GM18505 (cell line): ENCODE data around the gene ASTN2.

ENCODE experiments used
- ATAC-seq: cut with Tn5 transposase; IDR thresholded peaks from one replicate; pipeline ENCODE4 v1.9.1; 2021; ENCODE audit not compliant: unreplicated experiment
- POLR2A ChIP-seq: IDR thresholded peaks from 4 replicates; pipeline ENCODE4 v1.6.1; 2011; ENCODE audit warnings: borderline replicate concordance; ENCODE audit not compliant: insufficient read depth, insufficient read length; ENCODE audit errors: extremely low read depth

Gene ASTN2

DNA sequence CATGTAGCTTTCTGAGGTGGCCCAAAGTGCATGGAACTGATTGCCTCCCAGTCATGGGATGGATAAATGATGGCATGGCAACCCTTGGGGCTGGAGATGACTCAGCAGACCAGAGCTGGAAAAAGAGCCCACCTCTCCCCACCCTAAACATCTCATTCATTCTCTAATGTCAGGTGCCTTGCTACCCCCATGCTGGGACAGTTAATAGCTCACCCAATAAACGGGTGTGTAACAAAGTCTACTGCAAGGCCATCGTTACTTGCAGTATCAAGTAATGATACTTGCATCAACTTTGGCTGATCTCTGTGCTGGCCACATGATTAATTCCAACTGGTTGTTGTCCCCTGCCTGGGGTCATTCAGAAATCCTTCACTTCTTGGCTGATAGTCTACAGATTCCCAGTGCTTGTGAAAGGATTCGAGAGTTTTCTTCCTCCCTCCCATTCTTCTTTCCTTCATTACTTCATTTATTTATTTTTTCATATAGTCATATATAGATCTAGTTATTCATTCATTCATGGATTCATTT, 850.5 kb downstream of the ASTN2 start:
- TF ChIP-seq POLR2A, result no peak
- ATAC-seq, result no peak

DNA sequence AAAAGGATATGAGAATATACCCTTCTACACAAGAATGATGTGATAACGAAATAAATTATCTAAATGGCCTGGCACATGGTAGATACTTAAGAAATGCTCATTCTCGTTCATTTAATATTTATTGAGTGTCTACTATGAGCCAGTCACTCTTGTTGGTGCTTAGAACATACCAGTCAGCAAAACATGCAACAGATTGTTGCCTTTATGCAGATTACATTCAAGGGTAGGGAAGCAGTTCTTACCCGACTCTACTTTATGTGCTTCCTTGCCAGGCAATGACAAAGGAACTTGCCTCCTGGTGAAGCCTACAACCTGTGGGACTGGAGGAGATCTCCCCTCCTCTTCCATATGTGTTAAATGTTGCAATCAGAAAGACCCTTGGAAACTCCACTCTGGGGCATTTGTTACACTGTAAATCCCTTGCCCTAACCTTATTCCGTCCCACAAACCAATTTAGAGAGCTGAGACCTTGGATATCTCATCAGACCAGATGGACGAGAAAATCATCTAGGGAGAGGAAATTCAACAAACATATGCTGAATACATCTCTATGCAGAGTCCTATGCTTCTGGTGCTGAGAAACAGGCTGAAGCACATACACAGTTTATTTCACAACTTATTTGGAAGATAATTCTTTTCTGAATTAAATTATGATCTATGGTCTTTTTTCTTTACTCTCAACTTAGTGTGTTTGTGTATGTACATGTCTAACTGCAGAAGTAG, 855.9 kb downstream of the ASTN2 start:
- ATAC-seq, result no peak
- no peak for TF ChIP-seq POLR2A

DNA sequence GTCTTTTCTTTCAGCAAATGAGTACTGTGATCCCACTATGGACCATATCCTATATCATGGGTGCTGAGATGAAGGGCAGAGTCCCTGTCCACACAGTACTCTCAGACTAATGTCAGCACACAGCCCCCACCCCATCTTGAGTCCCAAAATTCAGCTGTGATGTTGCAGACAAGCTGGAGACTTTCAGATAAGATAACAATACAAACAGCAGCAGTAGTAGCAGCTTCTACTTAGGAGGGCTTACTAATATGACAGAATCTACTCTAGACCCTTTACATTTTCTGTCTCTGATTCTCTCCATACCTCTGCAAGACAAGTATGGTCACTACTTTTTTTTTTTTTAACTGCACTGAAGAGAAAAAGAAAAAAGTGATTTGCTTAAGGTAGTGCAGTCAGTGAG, 856.8 kb downstream of the ASTN2 start:
- TF ChIP-seq POLR2A, result no peak
- no peak for ATAC-seq

GRCh38 chr9:116555556-116556155, 859.2 kb downstream of the ASTN2 start:
- TF ChIP-seq POLR2A, result no peak

DNA sequence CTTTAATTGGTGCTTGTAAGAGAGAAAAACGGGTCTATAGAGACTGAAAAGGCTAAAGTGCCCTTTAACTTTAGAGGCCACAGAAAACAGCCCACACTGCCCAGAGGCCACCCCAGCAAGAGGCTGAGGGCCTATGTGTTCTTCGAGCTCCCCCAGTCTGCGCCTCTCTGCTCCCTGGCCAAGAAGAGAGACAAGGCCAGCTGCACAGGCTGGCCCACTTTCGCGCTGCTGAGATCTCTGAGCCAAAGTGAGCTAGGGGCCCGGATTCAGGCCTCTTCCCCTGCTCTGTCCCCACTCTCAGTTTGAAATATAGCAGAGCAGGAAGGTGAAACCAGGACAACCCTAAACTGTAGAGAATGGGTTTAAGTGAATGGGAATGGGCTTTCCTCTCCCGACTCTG, 859.7 kb downstream of the ASTN2 start:
- no peak for ATAC-seq
- no peak for TF ChIP-seq POLR2A

More at GRCh38 chr9:116555556-116556155, 859.2 kb downstream of the ASTN2 start:
- no peak for ATAC-seq

GRCh38 chr9:116550696-116551436, 864.0 kb downstream of the ASTN2 start:
- no peak for TF ChIP-seq POLR2A
- ATAC-seq, result no peak

DNA sequence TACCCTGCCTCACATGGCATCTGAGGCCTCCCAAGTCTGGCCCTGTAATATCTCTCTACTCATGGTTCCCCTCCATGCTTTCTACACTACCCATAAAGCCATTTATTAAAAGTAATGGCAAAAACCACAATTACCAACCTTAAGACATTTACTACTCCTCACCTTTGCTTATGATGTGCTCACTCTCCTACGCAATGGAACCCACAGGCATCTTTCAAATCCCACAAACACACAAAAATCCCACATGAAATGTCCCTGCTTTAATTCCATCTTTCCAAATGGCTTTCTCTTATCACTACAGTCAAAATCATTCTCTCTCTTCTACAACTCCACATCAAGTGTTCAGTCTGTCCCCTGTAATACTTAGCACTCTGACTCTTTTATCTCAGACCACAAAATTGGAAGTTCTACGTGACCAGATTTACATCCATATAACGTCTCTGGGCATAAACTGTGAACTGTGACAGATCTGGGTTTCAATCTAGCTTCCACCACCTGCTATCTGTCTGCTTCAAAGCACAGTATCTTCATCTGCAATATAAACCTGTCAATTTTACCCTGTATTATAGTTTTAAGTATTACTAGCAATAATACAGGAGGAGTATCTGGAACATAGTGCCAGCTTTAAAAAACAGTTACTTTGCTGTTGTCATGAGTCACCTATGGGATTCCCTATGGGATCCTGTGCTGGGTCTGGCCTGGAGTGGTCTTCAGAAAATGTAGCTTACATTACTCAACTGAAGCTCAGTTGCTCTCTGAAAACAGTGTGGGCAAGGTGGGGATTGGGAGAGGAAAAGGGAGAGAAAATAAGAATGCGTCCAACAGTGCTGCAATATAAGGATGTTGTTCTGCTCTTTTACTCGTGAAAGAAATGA, 864.8 kb downstream of the ASTN2 start:
- TF ChIP-seq POLR2A, result no peak
- no peak for ATAC-seq

DNA sequence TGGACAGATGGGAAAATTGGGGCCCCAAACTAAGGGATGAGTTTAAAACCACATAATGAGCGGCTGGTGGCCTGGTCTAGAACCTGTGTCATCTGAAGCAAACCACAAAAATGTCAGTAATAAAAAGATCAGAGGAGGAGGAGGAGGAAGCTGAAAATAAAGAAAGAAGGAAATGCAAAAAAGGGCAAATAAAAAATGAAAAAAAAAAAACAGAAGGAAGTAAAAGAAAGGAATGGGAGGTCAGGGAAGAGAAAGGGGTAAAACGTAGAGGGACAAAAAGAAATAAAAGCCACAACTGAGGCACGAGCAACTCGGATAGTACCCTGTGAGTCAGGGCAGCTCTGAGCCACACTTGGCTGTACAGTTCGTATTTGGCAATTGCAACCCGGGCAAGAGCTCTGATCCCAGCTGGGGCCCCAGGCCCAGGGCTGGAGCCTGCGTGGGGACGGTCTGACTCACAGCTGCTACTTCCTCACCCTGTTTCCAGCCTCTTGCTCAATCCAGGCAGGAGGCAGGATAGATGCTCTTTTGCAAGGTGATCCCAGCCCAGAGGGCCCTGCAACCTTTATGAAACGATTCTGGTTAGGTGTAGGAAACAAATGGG, 865.7 kb downstream of the ASTN2 start:
- no peak for TF ChIP-seq POLR2A
- no peak for ATAC-seq

GRCh38 chr9:116547729-116548426, 867.0 kb downstream of the ASTN2 start:
- TF ChIP-seq POLR2A, result no peak
- no peak for ATAC-seq

- no peak for ATAC-seq
Measured at GRCh38 chr9:116546711-116547581, 867.9 kb downstream of the ASTN2 start.

GRCh38 chr9:116544896-116545295, 870.0 kb downstream of the ASTN2 start:
- TF ChIP-seq POLR2A, result no peak

More at GRCh38 chr9:116546711-116547581, 867.9 kb downstream of the ASTN2 start:
- TF ChIP-seq POLR2A, result no peak

More at GRCh38 chr9:116544896-116545295, 870.0 kb downstream of the ASTN2 start:
- ATAC-seq, result no peak
